GF-D8 (cell line): ENCODE data around the gene CPSF4L.
"Not testable (repeated sequence)": the region's sequence is repeated elsewhere in the genome, so short reads cannot be mapped to it uniquely, and the experiment has no call there.

Experiments used
- DNase-seq: peaks from one replicate; lab custom pipeline; 2025; lab: John Stamatoyannopoulos, UW

CPSF4L gene

GRCh38 chr17:73268582-73269328 is 7.1 kb upstream of the CPSF4L start:
- DNase-seq, result no peak

GRCh38 chr17:73267648-73268537 is 6.2 kb upstream of the CPSF4L start:
- DNase-seq, result no peak

GRCh38 chr17:73266796-73267195 is 5.1 kb upstream of the CPSF4L start:
- no peak for DNase-seq

GRCh38 chr17:73265646-73266640 is 4.3 kb upstream of the CPSF4L start:
- DNase-seq, result no peak

- DNase-seq, result not testable (repeated sequence)
These were observed 2.8 kb upstream of the CPSF4L start for GRCh38 chr17:73264448-73264847.

GRCh38 chr17:73262676-73263642 is 1.3 kb upstream of the CPSF4L start:
- DNase-seq, result no peak

GRCh38 chr17:73261952-73262675 is 434 bp upstream of the CPSF4L start:
- no peak for DNase-seq

GRCh38 chr17:73257516-73257915 is 4.2 kb downstream of the CPSF4L start:
- DNase-seq, result no peak

GRCh38 chr17:73256220-73256619 is 5.5 kb downstream of the CPSF4L start:
- DNase-seq, result no peak

GRCh38 chr17:73255671-73256181 is 6.0 kb downstream of the CPSF4L start:
- peak; percentile 5 for DNase-seq

- no peak for DNase-seq
These were observed 9.8 kb downstream of the CPSF4L start for GRCh38 chr17:73251871-73252270.

GRCh38 chr17:73250851-73251640 is 10.6 kb downstream of the CPSF4L start:
- no peak for DNase-seq

GRCh38 chr17:73249700-73250099 is 12.0 kb downstream of the CPSF4L start:
- DNase-seq, result no peak

- DNase-seq, result no peak
These were observed 13.1 kb downstream of the CPSF4L start for GRCh38 chr17:73248532-73248931.

GRCh38 chr17:73247726-73248125 is 14.0 kb downstream of the CPSF4L start:
- DNase-seq, result no peak

- DNase-seq, result no peak
These were observed 21.1 kb downstream of the CPSF4L start for GRCh38 chr17:73240561-73240960.

- DNase-seq, result no peak
These were observed 24.0 kb downstream of the CPSF4L start for GRCh38 chr17:73237714-73238113.

GRCh38 chr17:73234736-73235135 is 26.9 kb downstream of the CPSF4L start:
- DNase-seq, result no peak
